Keratinocyte (primary cell): ENCODE measurements around the gene GBP5. TPM values are rescaled to one million over a fixed set of nuclear protein-coding genes. Genes with fewer than 3 reads are reported as not detected.

Source experiments
- DNase-seq: peaks from one replicate; pipeline ENCODE4 v3.0.0-alpha.2; 2011; ENCODE audit warnings: low read depth, missing footprints, low spot score
- FAIRE-seq: peaks from 2 replicates; lab custom pipeline; 2011; peaks lifted over from hg19 to GRCh38; lab: Jason Lieb, UNC
- H2AFZ ChIP-seq: 2 replicates; pipeline ENCODE4 v1.6.0; 2012; ENCODE audit warnings: low read length, control low read depth, inconsistent platforms; ENCODE audit not compliant: control insufficient read depth
- H3K27ac ChIP-seq: 2 replicates; pipeline ENCODE4 v1.5.1; 2011; ENCODE audit warnings: low read length; ENCODE audit not compliant: control insufficient read depth, insufficient read depth
- H3K27me3 ChIP-seq: 3 replicates; pipeline ENCODE4 v1.6.0; 2011; ENCODE audit warnings: low read length; ENCODE audit not compliant: control insufficient read depth, insufficient read depth; ENCODE audit errors: extremely low read depth
- H3K36me3 ChIP-seq, 2 experiments: 2 replicates in 1 of 2; 3 replicates in 1 of 2; pipeline ENCODE4 v1.5.1; 2011; ENCODE audit warnings: low read length in 2 of 2, mild to moderate bottlenecking in 1 of 2; ENCODE audit not compliant: control insufficient read depth in 2 of 2, insufficient read depth in 2 of 2; ENCODE audit errors: extremely low read depth in 1 of 2
- H3K4me1 ChIP-seq: 3 replicates; pipeline ENCODE4 v1.5.1; 2011; ENCODE audit warnings: low read length; ENCODE audit not compliant: control insufficient read depth, insufficient read depth; ENCODE audit errors: extremely low read depth
- H3K4me2 ChIP-seq: 3 replicates; pipeline ENCODE4 v1.6.0; 2011; ENCODE audit warnings: low read depth, low read length; ENCODE audit not compliant: control insufficient read depth, insufficient read depth; ENCODE audit errors: extremely low read depth
- H3K4me3 ChIP-seq, 3 experiments: fragments of 200-600 bp in 1 of 3; sonication (generic) in 1 of 3; 2 replicates in 2 of 3; 3 replicates in 1 of 3; pipeline ENCODE4 v1.5.1; 2011 to 2016; ENCODE audit warnings: low read length in 3 of 3, mild to moderate bottlenecking in 3 of 3, control low read depth in 2 of 3, inconsistent platforms in 1 of 3, low read depth in 1 of 3, mixed read lengths in 1 of 3, mixed run types in 1 of 3, moderate library complexity in 1 of 3; ENCODE audit not compliant: control insufficient read depth in 2 of 3, insufficient read depth in 2 of 3; ENCODE audit errors: extremely low read depth in 1 of 3
- H3K79me2 ChIP-seq: 2 replicates; pipeline ENCODE4 v1.6.0; 2012; ENCODE audit warnings: low read length; ENCODE audit not compliant: control insufficient read depth, insufficient read depth
- H3K9ac ChIP-seq: 3 replicates; pipeline ENCODE4 v1.6.0; 2011; ENCODE audit warnings: low read length; ENCODE audit not compliant: control insufficient read depth, insufficient read depth; ENCODE audit errors: extremely low read depth
- H3K9me1 ChIP-seq: 3 replicates; pipeline ENCODE4 v1.6.0; 2011; ENCODE audit warnings: low read length; ENCODE audit not compliant: control insufficient read depth, insufficient read depth; ENCODE audit errors: extremely low read depth
- H3K9me3 ChIP-seq: 2 replicates; pipeline ENCODE4 v1.5.1; 2012; ENCODE audit warnings: low read depth, low read length; ENCODE audit not compliant: control insufficient read depth
- H4K20me1 ChIP-seq: 3 replicates; pipeline ENCODE4 v1.6.0; 2011; ENCODE audit warnings: low read length; ENCODE audit not compliant: control insufficient read depth, insufficient read depth; ENCODE audit errors: extremely low read depth
- CTCF ChIP-seq, 3 experiments: IDR thresholded peaks in 1 of 3; conservative IDR thresholded peaks in 1 of 3; optimal IDR thresholded peaks in 1 of 3; 2 replicates in 2 of 3; 3 replicates in 1 of 3; pipeline versions ENCODE3 to v1.5.1; 2011; ENCODE audit warnings: low read length in 3 of 3, mild to moderate bottlenecking in 3 of 3, moderate library complexity in 2 of 3, control low read depth in 1 of 3, inconsistent platforms in 1 of 3; ENCODE audit not compliant: insufficient read depth in 2 of 3; ENCODE audit errors: extremely low read depth in 1 of 3
- EZH2 ChIP-seq: IDR thresholded peaks from one replicate; pipeline ENCODE4 v1.6.1; 2012; ENCODE audit warnings: inconsistent platforms, mild to moderate bottlenecking, low read length, moderate library complexity
- dilution Hi-C: fragments of 300-500 bp; cut with MboI; formaldehyde crosslinking; loops from one replicate; pipeline ENCODE4 v1.7.0; 2020; ENCODE audit warnings: low sequenced_read_pairs; ENCODE audit not compliant: extremely low pct_ligation_motif_present
- polyA plus RNA-seq, 5 experiments: library from polyadenylated mRNA; depleted of rRNA in 3 of 5; stranded (reverse) in 3 of 5; stranded (forward) in 1 of 5; unstranded in 1 of 5; fragments of >200 nt; gene quantifications; 1 replicate in 1 of 5; 2 replicates in 3 of 5; 3 replicates in 1 of 5; pipeline versions ENCODE4 v1.2.1 to v1.2.3, GENCODE V29; 2011 to 2012; ENCODE audit warnings: missing spikeins in 2 of 5, low read depth in 1 of 5, low replicate concordance in 1 of 5

Gene GBP5
- polyA plus RNA-seq, 1 donor (not counting 4 experiments of a cell fraction or from before 2014, with no cell fraction given), result 0.03 TPM

GRCh38 chr1:89243046-89243445 is 29.6 kb downstream of the GBP5 start:
- H4K20me1 ChIP-seq, result no peaks in the 10 kb centered on the region
- no peaks in the 10 kb centered on the region for H3K27me3 ChIP-seq
- no peak overlapping the region for H3K4me2 ChIP-seq
- H3K9me3 ChIP-seq, result no peaks in the 10 kb centered on the region
- no peaks in the 10 kb centered on the region for H3K9me1 ChIP-seq
- H2AFZ ChIP-seq, result no peak overlapping the region
- no peak overlapping the region for H3K9ac ChIP-seq
- DNase-seq (no peak), FAIRE-seq (no peak)
- no peaks in the 10 kb centered on the region for H3K36me3 ChIP-seq
- no peaks in the 10 kb centered on the region for H3K4me1 ChIP-seq
- TF ChIP-seq CTCF (optimal IDR thresholded peaks at IDR 0.05 in 1 of 3, IDR thresholded peaks at IDR 0.05 in 1 of 3, conservative IDR thresholded peaks at IDR 0.05 in 1 of 3; ENCODE audit: extremely low read depth in 1 of 3, insufficient read depth in 2 of 3, low read length in 3 of 3) (no peak), EZH2 (no peak)
- H3K79me2 ChIP-seq, result no peaks in the 10 kb centered on the region
- dilution Hi-C loops, result no loop called here
- H3K4me3 ChIP-seq, result no peak overlapping the region
- H3K27ac ChIP-seq, result no peak overlapping the region

Other genes starting within 250 kb of the GBP5 start
- 37.1 to 51.1 TPM (median 42.6 TPM) in 3 replicates for gene GBP3, start 250.0 kb downstream of the GBP5 start, polyA plus RNA-seq
- 12.0 to 36.5 TPM (median 22.7 TPM) in 3 replicates for gene GBP1, start 207.7 kb downstream of the GBP5 start, polyA plus RNA-seq
- 0.26 to 0.95 TPM (median 0.43 TPM) in 3 replicates for gene GBP2, start 146.7 kb downstream of the GBP5 start, polyA plus RNA-seq
- not detected in 3 replicates for gene GBP7, start 96.9 kb downstream of the GBP5 start, polyA plus RNA-seq
- 0.01 TPM in 1 of 3 replicates, not detected in the others for gene GBP4, start 73.9 kb downstream of the GBP5 start, polyA plus RNA-seq
- 4.7 to 16.3 TPM (median 9.4 TPM) in 3 replicates for gene GBP6, start 91.2 kb upstream of the GBP5 start, polyA plus RNA-seq